K562 (cell line): ENCODE data around the gene MAP3K19. TPM values are rescaled to one million over a fixed set of nuclear protein-coding genes. Genes with fewer than 3 reads are reported as not detected.

Source experiments
- CCAR2 ChIP-seq: fragments of 200-400 bp; formaldehyde crosslinking; IDR thresholded peaks from 2 replicates; pipeline ENCODE4 v1.6.1; 2017; ENCODE audit warnings: mild to moderate bottlenecking, low read depth, low read length
- PCBP2 ChIP-seq: fragments of 200-400 bp; formaldehyde crosslinking; IDR thresholded peaks from 2 replicates; pipeline ENCODE4 v1.6.1; 2018; ENCODE audit warnings: low read length, low read depth, mild to moderate bottlenecking, moderate library complexity; ENCODE audit not compliant: poor library complexity, severe bottlenecking
- RHOXF2B ChIP-seq: fragments of 250-450 bp; sonication (Bioruptor Pico); conservative IDR thresholded peaks from 2 replicates; pipeline ENCODE4 v1.5.1; 2021
- SIX5 ChIP-seq, 2 experiments: IDR thresholded peaks; 2 replicates each; pipeline ENCODE4 v1.6.1; 2011; ENCODE audit warnings: low read length in 2 of 2, borderline replicate concordance in 1 of 2, low read depth in 1 of 2, mild to moderate bottlenecking in 1 of 2, moderate library complexity in 1 of 2; ENCODE audit not compliant: insufficient read depth in 1 of 2
- THRAP3 ChIP-seq: fragments of 450-650 bp; IDR thresholded peaks from 2 replicates; pipeline ENCODE4 v1.6.1; 2016; ENCODE audit warnings: mild to moderate bottlenecking, inconsistent platforms, borderline replicate concordance
- TSC22D4 ChIP-seq: fragments of 450-650 bp; IDR thresholded peaks from 2 replicates; pipeline ENCODE4 v1.6.1; 2016; ENCODE audit warnings: missing genetic modification characterization, missing biosample characterization, control low read depth
- ZBED1 ChIP-seq: IDR thresholded peaks from 2 replicates; pipeline ENCODE4 v1.6.1; 2014
- ZNF696 ChIP-seq: fragments of 250-450 bp; sonication (Bioruptor Pico); conservative IDR thresholded peaks from 2 replicates; pipeline ENCODE4 v1.4.0; 2020; ENCODE audit warnings: mild to moderate bottlenecking, moderate library complexity
- polyA plus RNA-seq, 8 experiments: library from polyadenylated mRNA; depleted of rRNA in 4 of 8; stranded (reverse) in 5 of 8; unstranded in 3 of 8; fragments of >200 nt; fragmentation: Nextera tagmentation in 2 of 8; fragmentation: Illumina TruSeq in 1 of 8; extraction: Ambion mirVana in 2 of 8; extraction: Trizol in 1 of 8; gene quantifications; 2 replicates each; pipeline versions ENCODE4 v1.2.1 to v1.2.3, GENCODE V29; 2011 to 2014; ENCODE audit warnings: inconsistent platforms in 1 of 8, missing spikeins in 1 of 8
- total RNA-seq, 7 experiments: library from RNA; depleted of rRNA in 6 of 7; stranded (reverse); fragments of >200 nt in 6 of 7; fragmentation: Illumina TruSeq in 2 of 7; extraction: Trizol in 2 of 7; gene quantifications; 2 replicates each; pipeline versions ENCODE4 v1.2.1 to v1.2.3, GENCODE V29; 2011 to 2021; ENCODE audit warnings: low replicate concordance in 1 of 7
- TF ChIP-seq, protein P1 (sequence below): fragments of 150-350 bp; IDR thresholded peaks from 2 replicates; pipeline ENCODE4 v1.6.1; 2014; ENCODE audit warnings: low read depth, mild to moderate bottlenecking, low read length, borderline replicate concordance
- TF ChIP-seq, protein P2 (sequence below): fragments of 200-800 bp; sonication (Bioruptor generic); IDR thresholded peaks from 2 replicates; pipeline ENCODE4 v1.6.1; 2016; ENCODE audit warnings: missing genetic modification characterization, missing compliant biosample characterization
- TF ChIP-seq, protein P3 (sequence below): sonication (generic); formaldehyde crosslinking; IDR thresholded peaks from 2 replicates; pipeline ENCODE4 v1.8.1; 2023; ENCODE audit warnings: mild to moderate bottlenecking, missing genetic modification reagents
- TF ChIP-seq, protein P4 (sequence below): fragments of 450-650 bp; IDR thresholded peaks from 2 replicates; pipeline ENCODE4 v1.6.1; 2016; ENCODE audit warnings: borderline replicate concordance
- TF ChIP-seq, protein P5 (sequence below): fragments of 450-650 bp; IDR thresholded peaks from 2 replicates; pipeline ENCODE4 v1.6.1; 2016; ENCODE audit warnings: missing biosample characterization, missing genetic modification characterization

Gene MAP3K19
- total and polyA plus RNA-seq, 9 of the 15 experiments (the other 6 are each of a cell fraction or from before 2014, with no cell fraction given), result 0.29 TPM; not detected in 8

DNA sequence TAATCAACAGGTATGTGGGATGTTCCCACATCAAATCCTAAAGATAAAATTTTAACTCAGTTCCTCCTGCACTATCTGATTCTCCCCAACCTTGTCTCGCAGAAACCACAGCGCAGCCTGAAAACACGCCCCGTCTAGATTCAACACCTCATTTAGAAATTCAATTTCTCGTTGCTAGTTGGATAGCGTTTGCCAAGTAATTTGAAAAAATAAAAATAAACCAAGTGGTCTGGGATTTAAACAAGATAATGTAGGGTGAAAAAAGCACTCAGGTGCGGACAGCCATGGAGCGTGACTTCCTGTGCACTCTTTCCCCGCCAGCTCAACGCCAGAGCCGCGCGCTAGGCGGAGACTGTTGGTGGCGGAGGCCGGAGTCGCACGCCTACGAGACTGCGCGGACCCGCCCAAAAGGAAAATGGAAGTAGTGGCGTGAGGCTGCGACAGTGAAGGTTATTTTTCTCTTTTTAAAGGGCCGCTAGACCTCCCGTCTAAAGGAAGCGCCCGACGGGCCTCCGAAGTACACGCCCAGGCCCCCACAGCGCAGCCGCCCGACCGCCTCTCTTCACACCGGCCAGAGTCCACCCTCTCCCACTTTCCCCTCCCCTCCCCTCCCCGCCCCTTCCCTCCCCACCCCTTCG lies 129.2 kb downstream of the MAP3K19 start (continued):
- TF ChIP-seq, protein P1, sequence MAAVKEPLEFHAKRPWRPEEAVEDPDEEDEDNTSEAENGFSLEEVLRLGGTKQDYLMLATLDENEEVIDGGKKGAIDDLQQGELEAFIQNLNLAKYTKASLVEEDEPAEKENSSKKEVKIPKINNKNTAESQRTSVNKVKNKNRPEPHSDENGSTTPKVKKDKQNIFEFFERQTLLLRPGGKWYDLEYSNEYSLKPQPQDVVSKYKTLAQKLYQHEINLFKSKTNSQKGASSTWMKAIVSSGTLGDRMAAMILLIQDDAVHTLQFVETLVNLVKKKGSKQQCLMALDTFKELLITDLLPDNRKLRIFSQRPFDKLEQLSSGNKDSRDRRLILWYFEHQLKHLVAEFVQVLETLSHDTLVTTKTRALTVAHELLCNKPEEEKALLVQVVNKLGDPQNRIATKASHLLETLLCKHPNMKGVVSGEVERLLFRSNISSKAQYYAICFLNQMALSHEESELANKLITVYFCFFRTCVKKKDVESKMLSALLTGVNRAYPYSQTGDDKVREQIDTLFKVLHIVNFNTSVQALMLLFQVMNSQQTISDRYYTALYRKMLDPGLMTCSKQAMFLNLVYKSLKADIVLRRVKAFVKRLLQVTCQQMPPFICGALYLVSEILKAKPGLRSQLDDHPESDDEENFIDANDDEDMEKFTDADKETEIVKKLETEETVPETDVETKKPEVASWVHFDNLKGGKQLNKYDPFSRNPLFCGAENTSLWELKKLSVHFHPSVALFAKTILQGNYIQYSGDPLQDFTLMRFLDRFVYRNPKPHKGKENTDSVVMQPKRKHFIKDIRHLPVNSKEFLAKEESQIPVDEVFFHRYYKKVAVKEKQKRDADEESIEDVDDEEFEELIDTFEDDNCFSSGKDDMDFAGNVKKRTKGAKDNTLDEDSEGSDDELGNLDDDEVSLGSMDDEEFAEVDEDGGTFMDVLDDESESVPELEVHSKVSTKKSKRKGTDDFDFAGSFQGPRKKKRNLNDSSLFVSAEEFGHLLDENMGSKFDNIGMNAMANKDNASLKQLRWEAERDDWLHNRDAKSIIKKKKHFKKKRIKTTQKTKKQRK, result no peak
- TF ChIP-seq, protein P2, sequence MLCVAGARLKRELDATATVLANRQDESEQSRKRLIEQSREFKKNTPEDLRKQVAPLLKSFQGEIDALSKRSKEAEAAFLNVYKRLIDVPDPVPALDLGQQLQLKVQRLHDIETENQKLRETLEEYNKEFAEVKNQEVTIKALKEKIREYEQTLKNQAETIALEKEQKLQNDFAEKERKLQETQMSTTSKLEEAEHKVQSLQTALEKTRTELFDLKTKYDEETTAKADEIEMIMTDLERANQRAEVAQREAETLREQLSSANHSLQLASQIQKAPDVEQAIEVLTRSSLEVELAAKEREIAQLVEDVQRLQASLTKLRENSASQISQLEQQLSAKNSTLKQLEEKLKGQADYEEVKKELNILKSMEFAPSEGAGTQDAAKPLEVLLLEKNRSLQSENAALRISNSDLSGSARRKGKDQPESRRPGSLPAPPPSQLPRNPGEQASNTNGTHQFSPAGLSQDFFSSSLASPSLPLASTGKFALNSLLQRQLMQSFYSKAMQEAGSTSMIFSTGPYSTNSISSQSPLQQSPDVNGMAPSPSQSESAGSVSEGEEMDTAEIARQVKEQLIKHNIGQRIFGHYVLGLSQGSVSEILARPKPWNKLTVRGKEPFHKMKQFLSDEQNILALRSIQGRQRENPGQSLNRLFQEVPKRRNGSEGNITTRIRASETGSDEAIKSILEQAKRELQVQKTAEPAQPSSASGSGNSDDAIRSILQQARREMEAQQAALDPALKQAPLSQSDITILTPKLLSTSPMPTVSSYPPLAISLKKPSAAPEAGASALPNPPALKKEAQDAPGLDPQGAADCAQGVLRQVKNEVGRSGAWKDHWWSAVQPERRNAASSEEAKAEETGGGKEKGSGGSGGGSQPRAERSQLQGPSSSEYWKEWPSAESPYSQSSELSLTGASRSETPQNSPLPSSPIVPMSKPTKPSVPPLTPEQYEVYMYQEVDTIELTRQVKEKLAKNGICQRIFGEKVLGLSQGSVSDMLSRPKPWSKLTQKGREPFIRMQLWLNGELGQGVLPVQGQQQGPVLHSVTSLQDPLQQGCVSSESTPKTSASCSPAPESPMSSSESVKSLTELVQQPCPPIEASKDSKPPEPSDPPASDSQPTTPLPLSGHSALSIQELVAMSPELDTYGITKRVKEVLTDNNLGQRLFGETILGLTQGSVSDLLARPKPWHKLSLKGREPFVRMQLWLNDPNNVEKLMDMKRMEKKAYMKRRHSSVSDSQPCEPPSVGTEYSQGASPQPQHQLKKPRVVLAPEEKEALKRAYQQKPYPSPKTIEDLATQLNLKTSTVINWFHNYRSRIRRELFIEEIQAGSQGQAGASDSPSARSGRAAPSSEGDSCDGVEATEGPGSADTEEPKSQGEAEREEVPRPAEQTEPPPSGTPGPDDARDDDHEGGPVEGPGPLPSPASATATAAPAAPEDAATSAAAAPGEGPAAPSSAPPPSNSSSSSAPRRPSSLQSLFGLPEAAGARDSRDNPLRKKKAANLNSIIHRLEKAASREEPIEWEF (CRISPR knock-in tag), result no peak
- TF ChIP-seq PCBP2, result no peak
- TF ChIP-seq, protein P3, sequence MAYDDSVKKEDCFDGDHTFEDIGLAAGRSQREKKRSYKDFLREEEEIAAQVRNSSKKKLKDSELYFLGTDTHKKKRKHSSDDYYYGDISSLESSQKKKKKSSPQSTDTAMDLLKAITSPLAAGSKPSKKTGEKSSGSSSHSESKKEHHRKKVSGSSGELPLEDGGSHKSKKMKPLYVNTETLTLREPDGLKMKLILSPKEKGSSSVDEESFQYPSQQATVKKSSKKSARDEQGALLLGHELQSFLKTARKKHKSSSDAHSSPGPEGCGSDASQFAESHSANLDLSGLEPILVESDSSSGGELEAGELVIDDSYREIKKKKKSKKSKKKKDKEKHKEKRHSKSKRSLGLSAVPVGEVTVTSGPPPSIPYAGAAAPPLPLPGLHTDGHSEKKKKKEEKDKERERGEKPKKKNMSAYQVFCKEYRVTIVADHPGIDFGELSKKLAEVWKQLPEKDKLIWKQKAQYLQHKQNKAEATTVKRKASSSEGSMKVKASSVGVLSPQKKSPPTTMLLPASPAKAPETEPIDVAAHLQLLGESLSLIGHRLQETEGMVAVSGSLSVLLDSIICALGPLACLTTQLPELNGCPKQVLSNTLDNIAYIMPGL (CRISPR knock-in tag), result no peak
- no peak for TF ChIP-seq CCAR2
- TF ChIP-seq, protein P4, sequence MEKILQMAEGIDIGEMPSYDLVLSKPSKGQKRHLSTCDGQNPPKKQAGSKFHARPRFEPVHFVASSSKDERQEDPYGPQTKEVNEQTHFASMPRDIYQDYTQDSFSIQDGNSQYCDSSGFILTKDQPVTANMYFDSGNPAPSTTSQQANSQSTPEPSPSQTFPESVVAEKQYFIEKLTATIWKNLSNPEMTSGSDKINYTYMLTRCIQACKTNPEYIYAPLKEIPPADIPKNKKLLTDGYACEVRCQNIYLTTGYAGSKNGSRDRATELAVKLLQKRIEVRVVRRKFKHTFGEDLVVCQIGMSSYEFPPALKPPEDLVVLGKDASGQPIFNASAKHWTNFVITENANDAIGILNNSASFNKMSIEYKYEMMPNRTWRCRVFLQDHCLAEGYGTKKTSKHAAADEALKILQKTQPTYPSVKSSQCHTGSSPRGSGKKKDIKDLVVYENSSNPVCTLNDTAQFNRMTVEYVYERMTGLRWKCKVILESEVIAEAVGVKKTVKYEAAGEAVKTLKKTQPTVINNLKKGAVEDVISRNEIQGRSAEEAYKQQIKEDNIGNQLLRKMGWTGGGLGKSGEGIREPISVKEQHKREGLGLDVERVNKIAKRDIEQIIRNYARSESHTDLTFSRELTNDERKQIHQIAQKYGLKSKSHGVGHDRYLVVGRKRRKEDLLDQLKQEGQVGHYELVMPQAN, result peak; percentile 59; the same call in 1 of the 2 replicates
- 0 out of 4 replicates have a peak, but pooled peaks of 1 of the 2 experiments have one; percentile 2 for TF ChIP-seq SIX5 (IDR thresholded peaks at IDR 0.05; ENCODE audit: borderline replicate concordance in 1 of 2, insufficient read depth in 1 of 2, low read depth in 1 of 2, low read length in 2 of 2)
- TF ChIP-seq, protein P5, sequence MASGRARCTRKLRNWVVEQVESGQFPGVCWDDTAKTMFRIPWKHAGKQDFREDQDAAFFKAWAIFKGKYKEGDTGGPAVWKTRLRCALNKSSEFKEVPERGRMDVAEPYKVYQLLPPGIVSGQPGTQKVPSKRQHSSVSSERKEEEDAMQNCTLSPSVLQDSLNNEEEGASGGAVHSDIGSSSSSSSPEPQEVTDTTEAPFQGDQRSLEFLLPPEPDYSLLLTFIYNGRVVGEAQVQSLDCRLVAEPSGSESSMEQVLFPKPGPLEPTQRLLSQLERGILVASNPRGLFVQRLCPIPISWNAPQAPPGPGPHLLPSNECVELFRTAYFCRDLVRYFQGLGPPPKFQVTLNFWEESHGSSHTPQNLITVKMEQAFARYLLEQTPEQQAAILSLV (tag), result no peak
- no peak for TF ChIP-seq TSC22D4 (tag)
- no peak for TF ChIP-seq THRAP3
- no peak for TF ChIP-seq ZNF696 (CRISPR knock-in tag)
- TF ChIP-seq ZBED1, result no peak; the same call in 1 of the 2 replicates
- no peak for TF ChIP-seq RHOXF2B
